ENCODE results near the gene DUS1L. TPM values are rescaled to one million over a fixed set of nuclear protein-coding genes. Genes with fewer than 3 reads are reported as not detected.

Gene DUS1L
- total and polyA plus RNA-seq, 5 donors, result 51.3 to 82.1 (median 60.0) TPM

DNA sequence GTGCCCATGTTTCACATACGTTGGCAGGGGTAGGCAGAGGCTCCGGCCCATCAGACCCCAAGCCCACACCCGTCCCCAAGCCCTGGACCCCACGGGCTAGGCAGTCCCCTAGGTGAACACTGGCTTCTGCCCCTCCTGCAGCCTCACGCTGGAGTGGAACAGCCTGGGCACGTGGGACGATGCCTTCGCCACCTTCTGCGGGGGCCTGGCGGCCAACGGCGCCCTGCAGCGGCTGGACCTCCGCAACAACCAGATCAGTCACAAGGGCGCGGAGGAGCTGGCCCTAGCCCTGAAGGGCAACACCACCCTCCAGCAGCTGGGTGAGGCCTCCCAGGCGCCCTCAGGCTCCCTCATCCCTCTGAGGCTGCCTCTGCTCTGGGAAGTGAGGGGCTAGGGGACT, 40.7 kb downstream of the DUS1L start:
- no peak for DNase-seq
- intact Hi-C loops (cut with DNase I), result loop anchor here in 3 of 4 donors (5.0 kb wide), 3 partner anchors 63 to 127 kb away; partner anchors contain the start of gene NOTUM (in 1 of the 3)
- Histone ChIP-seq H3K4me3 (ENCODE audit: low read length) (no peak overlapping the region), H3K9me3 (ENCODE audit: control insufficient read depth, low read length) (no peaks in the 10 kb centered on the region), H3K4me1 (ENCODE audit: control insufficient read depth, insufficient read depth, low read length) (peaks cover 3% of the 10 kb centered on the region), H3K27ac (ENCODE audit: low read length) (no peak overlapping the region), H3K27me3 (ENCODE audit: control insufficient read depth, insufficient read depth) (no peaks in the 10 kb centered on the region)
- 96% methylated on average over 17 of the region's 17 CpGs for WGBS
- ATAC-seq, result no peak

DNA sequence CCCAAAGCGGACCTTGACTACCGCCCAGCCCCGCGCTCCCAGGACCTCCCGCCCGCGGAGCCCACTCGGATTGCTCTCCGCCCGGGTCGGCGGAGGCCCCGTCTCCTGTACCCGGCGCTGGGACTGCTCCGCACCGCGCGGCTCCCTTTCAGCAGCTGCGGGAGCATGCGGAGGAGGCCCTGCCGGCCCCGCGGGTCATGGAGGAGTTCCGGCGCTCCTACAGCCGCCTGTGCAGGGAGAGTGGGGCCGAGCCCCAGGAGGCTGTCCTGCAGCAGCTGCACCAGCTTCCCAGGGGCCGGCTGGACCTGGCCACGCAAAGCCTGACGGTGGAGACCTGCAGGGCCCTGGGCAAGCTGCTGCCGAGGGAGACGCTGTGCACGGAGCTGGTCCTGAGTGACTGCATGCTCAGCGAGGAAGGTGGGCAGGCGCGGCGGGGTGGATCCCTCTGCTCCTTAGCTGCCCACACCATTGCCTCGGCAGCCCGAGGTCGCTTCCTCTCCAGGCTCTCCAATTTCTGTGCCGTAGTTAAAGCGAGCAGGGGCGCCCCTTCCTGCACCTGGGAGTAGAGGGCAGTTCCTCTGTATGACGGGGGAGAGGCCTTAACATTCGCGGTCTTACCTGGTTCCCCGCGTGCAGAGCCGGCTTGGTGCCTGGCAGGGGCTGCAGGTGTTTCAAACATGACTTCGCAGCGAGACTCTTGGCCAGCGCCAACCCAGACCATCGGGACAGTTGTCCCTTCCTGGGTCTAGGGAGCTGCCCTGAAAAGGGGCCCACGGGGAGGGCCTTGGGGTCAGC, 42.0 kb downstream of the DUS1L start:
- H3K27ac ChIP-seq (ENCODE audit: low read length), result no peak overlapping the region
- H3K9me3 ChIP-seq (ENCODE audit: control insufficient read depth, low read length), result no peaks in the 10 kb centered on the region
- H3K27me3 ChIP-seq (ENCODE audit: control insufficient read depth, insufficient read depth), result no peaks in the 10 kb centered on the region
- H3K4me3 ChIP-seq (ENCODE audit: low read length), result peak overlapping the region; percentile 75
- no peak for DNase-seq
- intact Hi-C loops (cut with DNase I), result loop anchor here in 2 of 4 donors (5.0 kb wide), 2 partner anchors 61 to 66 kb away; partner anchors contain the start of gene NOTUM (in 1 of the 2)
- 7% methylated on average over 55 of the region's 55 CpGs for WGBS
- ATAC-seq, result peak in 1 of 2 donors; percentile 1
- H3K4me1 ChIP-seq (ENCODE audit: control insufficient read depth, insufficient read depth, low read length), result peaks cover 3% of the 10 kb centered on the region

DNA sequence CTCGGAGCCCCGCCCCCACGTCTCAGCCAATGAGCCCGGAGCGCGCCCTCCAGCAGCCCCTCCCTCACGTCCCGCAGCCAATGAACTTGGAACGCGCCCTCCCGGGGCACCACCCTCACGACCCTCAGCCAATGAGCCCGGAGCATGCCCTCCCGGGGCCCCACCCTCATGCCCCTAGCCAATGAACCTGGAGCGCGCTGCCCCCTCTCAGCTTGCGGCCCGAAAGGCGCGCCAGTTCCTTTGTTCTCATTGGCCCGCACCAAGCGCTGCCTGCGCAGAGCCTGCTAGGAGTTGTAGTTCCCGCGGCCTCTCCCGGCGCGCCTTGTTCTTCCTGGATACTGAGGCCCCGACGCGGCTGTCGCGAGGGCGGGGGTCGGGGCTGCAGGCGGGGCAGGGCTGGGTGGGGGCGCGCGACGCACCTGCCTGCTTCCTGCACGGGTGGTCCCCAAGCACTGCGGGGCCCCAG, 42.6 kb downstream of the DUS1L start, which contains the start of gene LRRC45:
Gene LRRC45 (plus strand): TSS at position 325 of the 466 bp plus-strand sequence. CDS start 339 bp downstream, outside the sequence.
- peak; percentile 100 for DNase-seq
- under 1% methylated on average over 42 of the region's 42 CpGs for WGBS
- Histone ChIP-seq H3K9me3 (ENCODE audit: control insufficient read depth, low read length) (no peaks in the 10 kb centered on the region), H3K4me1 (ENCODE audit: control insufficient read depth, insufficient read depth, low read length) (peaks cover 3% of the 10 kb centered on the region), H3K27ac (ENCODE audit: low read length) (peak within 1 kb of the TSS; percentile 31), H3K27me3 (ENCODE audit: control insufficient read depth, insufficient read depth) (no peaks in the 10 kb centered on the region), H3K4me3 (ENCODE audit: low read length) (peak within 1 kb of the TSS; percentile 75)
- ATAC-seq, result peak; percentile 96
- intact Hi-C loops (cut with DNase I), result loop anchor here in 2 of 4 donors (5.0 kb wide), 2 partner anchors 61 to 66 kb away; partner anchors contain the start of gene NOTUM (in 1 of the 2)

DNA sequence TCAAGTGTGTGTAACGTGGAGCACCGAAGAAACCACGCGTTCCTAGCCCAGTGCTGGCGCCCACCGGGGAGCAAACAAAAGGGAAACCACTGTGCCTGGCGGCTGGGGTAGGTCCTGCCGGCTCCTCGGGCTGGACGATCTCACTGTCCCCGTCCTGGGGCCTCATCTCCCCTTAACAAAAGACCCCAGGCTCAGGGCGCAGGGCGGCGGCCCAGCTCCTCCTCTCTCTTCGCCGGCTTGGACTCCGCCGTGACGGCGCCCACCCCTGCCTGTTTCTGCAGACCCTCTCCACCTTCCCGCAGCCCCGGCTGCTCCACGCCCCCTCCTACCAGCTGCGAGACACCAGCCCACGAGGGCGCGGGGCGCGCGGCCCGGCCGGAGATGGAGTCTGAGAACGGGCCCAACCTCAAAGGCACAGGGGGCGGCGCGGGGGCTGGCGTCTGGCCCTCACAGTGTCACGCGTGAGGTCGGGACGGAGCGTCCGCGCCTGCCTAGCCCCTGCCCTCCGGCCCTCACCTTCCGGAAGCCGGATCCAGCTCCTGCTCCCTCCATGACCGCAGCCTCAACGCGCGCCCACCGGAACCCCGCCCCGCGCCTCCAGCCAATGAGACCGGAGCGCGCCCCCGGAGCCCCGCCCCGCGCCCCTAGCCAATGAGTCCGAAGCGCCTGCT, 43.2 kb downstream of the DUS1L start, which contains the start of gene CENPX:
Gene CENPX (minus strand): TSS at position 569 of the 671 bp plus-strand sequence. CDS start 17 bp downstream, at position 552.
- Histone ChIP-seq H3K4me3 (ENCODE audit: low read length) (peak within 1 kb of the TSS; percentile 75), H3K9me3 (ENCODE audit: control insufficient read depth, low read length) (no peaks in the 10 kb centered on the region), H3K27me3 (ENCODE audit: control insufficient read depth, insufficient read depth) (no peaks in the 10 kb centered on the region), H3K27ac (ENCODE audit: low read length) (peak within 1 kb of the TSS; percentile 31), H3K4me1 (ENCODE audit: control insufficient read depth, insufficient read depth, low read length) (peaks cover 3% of the 10 kb centered on the region)
- intact Hi-C loops (cut with DNase I), result loop anchor here in 2 of 4 donors (5.0 kb wide), 2 partner anchors 60 to 65 kb away; partner anchors contain the start of gene NOTUM (in 1 of the 2)
- ATAC-seq, result no peak
- no peak for DNase-seq
- under 1% methylated on average over 64 of the region's 64 CpGs for WGBS

DNA sequence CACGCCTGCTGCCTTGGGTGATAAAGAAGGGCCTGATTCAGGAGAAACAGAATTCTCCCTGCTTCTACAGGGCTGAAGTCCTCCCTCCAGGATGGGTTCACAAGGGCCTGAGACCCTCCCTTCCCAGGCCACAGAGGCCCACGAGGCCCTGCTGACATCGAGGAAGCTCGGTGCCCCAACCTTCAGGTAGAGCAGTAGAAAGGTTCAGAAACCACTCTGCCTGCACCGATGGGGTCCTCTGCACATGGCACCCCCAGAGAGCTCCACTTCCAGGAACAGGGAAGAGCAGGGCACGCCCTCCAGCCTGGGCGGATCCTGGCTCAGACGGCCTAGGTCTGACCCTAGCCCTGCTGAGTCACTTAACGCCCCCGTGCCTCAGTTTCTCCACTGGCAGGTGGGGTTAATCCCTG, 43.7 kb downstream of the DUS1L start:
- Histone ChIP-seq H3K27ac (ENCODE audit: low read length) (no peak overlapping the region), H3K27me3 (ENCODE audit: control insufficient read depth, insufficient read depth) (no peaks in the 10 kb centered on the region), H3K4me3 (ENCODE audit: low read length) (peak overlapping the region; percentile 75), H3K4me1 (ENCODE audit: control insufficient read depth, insufficient read depth, low read length) (peaks cover 3% of the 10 kb centered on the region), H3K9me3 (ENCODE audit: control insufficient read depth, low read length) (no peaks in the 10 kb centered on the region)
- DNase-seq (no peak), ATAC-seq (no peak)
- WGBS, result 7% methylated on average over 10 of the region's 10 CpGs
- intact Hi-C loops (cut with DNase I), result loop anchor here in 3 of 4 donors (1.0 to 5.0 kb wide), 3 partner anchors 60 to 65 kb away; partner anchors contain the start of gene NOTUM (in 1 of the 3)

DNA sequence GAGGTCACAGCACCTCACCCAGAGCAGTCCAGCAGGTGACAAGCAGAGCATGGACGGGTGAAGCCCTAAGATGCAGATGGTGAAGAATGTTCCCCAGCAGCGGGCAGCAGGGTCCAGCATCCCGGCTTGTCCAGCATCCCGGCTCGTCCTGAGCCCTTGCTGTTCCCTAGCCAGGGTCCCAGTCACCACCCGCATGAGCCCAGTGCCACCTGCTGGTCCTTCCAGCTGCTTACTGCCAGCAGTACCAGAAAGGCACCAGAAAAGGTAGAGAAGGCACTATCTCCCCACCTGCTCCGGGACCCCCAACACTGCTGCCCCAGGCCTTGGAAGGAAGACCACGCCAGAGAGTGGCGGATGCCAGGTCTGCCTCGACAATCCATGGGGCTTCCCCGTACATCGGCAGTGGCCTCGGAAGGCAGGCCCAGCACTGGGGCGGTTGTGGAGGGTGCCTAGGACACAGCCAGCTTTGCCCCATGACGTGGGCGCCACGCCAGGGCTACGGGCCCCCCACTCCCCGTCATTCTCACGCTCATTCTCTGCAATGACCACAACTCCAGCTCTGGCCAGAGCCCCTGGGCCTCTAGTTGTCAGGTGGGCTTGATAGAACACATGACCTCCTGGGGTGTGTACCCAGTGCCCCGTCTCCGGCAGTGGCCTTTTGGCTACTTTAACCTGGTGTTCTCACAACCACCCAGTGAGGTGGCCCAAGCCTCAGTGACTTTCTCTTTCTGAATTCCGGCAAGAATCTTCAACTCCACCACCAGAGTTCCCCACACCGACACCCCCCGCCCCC, 44.3 kb downstream of the DUS1L start:
- no peak overlapping the region for H3K4me3 ChIP-seq (ENCODE audit: low read length)
- no peak overlapping the region for H3K27ac ChIP-seq (ENCODE audit: low read length)
- no peaks in the 10 kb centered on the region for H3K9me3 ChIP-seq (ENCODE audit: control insufficient read depth, low read length)
- intact Hi-C loops (cut with DNase I), result loop anchor here in 3 of 4 donors (1.0 to 5.0 kb wide), 3 partner anchors 59 to 64 kb away; partner anchors contain the start of gene NOTUM (in 1 of the 3)
- 40% methylated on average over 25 of the region's 25 CpGs for WGBS
- ATAC-seq (no peak), DNase-seq (peak; percentile 74 to 91 (median 90))
- H3K4me1 ChIP-seq (ENCODE audit: control insufficient read depth, insufficient read depth, low read length), result peaks cover 3% of the 10 kb centered on the region
- H3K27me3 ChIP-seq (ENCODE audit: control insufficient read depth, insufficient read depth), result no peaks in the 10 kb centered on the region

DNA sequence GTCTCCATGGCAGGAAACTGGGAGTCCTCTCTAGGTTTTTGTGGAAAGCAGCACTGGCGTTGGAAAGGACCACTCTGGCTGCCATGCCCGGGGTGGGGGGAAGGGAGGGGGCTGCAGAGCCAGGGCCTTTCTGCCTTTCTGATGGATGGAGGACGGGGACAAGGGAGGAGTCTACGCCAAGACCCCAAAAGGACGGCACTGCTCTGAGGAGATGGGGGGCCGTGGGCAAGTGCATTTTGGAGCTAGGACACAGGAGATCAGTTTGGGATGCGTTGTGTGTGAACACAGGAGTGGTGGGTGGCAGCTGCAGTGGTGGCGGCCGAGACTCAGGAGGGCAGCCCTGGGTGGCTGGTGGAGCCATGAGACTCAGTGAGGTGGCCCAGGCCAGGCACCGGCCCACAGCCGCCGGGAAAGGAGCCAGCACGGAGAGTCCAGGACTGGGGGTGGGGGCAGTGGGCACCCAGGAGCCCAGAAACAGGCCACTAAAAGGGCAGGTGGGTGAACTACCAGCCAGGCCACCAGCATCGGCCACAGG, 45.0 kb downstream of the DUS1L start:
- H3K4me3 ChIP-seq (ENCODE audit: low read length), result no peak overlapping the region
- H3K4me1 ChIP-seq (ENCODE audit: control insufficient read depth, insufficient read depth, low read length), result peaks cover 3% of the 10 kb centered on the region
- ATAC-seq (no peak), DNase-seq (no peak)
- no peaks in the 10 kb centered on the region for H3K27me3 ChIP-seq (ENCODE audit: control insufficient read depth, insufficient read depth)
- WGBS, result 77% methylated on average over 14 of the region's 14 CpGs
- intact Hi-C loops (cut with DNase I), result loop anchor here in 3 of 4 donors (1.0 to 5.0 kb wide), 3 partner anchors 58 to 63 kb away; partner anchors contain the start of gene NOTUM (in 1 of the 3)
- H3K9me3 ChIP-seq (ENCODE audit: control insufficient read depth, low read length), result no peaks in the 10 kb centered on the region
- H3K27ac ChIP-seq (ENCODE audit: low read length), result no peak overlapping the region

DNA sequence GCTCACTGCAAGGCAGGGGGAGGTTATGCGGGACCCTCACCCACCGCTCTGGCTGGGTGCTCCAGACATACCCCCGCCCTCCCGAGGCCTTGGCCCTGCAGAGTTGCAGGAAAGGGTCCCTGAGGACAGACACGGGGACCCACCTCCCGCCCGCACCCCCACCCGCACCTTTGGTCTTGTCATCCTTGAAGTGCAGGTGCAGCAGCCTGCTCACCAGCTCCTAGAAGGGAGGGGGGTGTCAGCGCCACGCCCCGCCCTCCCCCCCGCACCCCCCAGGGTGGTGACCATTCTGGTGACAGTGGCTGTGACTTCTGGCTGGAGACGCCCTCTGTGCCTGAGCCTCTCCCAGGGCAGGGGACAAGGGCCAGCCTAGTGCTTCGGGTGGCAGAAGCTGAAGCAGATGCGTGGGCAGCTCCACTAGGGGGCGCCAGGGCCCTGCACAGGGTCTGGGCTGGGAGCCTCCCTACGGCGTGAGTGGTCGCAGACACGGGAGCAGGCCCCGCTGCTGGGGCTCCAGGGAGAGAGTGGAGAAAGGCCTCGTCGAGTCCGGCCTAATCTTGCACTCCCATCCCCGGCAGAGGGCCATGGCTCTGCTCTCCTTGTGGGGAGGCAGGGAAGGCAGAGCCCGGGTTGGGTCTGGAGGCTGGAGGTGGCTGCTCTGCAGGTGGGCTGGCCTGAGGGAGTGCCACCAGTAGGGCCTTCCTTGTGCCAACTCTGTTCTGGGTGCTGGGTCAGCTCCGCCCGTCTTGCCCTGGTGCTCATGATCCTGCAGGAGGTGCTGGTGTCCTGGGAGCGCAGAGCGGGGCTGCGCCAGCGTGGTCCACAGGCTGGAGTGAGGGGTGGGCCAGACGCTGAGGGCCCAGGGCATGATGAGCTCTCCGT, 45.7 kb downstream of the DUS1L start:
- 62% methylated on average over 34 of the region's 34 CpGs for WGBS
- no peaks in the 10 kb centered on the region for H3K9me3 ChIP-seq (ENCODE audit: control insufficient read depth, low read length)
- ATAC-seq (no peak), DNase-seq (peak in 2 of 3 donors; percentile 63 to 80)
- intact Hi-C loops (cut with DNase I), result loop anchor here in 3 of 4 donors (5.0 kb wide), 2 partner anchors 58 to 63 kb away; partner anchors contain the start of gene NOTUM (in 2 of the 3)
- H3K27me3 ChIP-seq (ENCODE audit: control insufficient read depth, insufficient read depth), result no peaks in the 10 kb centered on the region
- H3K4me1 ChIP-seq (ENCODE audit: control insufficient read depth, insufficient read depth, low read length), result peaks cover 3% of the 10 kb centered on the region
- no peak overlapping the region for H3K4me3 ChIP-seq (ENCODE audit: low read length)
- no peak overlapping the region for H3K27ac ChIP-seq (ENCODE audit: low read length)

DNA sequence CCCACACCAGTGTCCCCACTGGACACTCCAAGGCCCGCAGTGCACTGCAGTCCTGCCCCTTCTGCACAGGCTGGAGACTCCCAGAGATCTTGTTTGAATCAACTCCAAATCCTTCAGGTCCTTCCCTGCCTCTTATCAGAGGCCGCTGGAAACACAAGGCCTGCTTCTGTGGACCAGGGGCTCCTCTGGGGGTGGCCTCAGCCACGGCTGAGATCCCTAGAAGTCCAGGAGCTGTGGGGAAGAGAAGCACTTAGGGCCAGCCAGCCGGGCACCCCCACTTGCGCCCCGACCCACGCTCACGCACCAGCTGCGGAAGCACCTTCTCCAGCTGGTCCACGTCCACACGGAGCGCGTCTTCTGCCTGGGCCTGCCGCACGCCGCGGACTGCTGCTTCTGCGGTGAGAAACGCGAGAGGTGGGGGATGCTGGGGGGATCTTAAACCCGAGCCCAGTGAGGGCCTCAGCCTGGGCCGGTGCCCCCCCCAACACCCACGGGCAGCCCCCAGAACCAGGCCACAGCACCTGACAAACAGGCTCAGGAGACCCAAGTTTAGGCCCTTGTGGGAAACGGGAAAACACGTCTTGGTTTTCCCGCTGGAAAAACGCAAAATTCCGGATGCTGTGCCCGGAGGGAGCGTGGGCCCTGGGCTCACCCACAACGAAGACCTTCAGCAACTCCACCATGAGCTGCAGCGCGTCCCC, 46.5 kb downstream of the DUS1L start:
- DNase-seq (no peak), ATAC-seq (no peak)
- H3K4me1 ChIP-seq (ENCODE audit: control insufficient read depth, insufficient read depth, low read length), result peaks cover 3% of the 10 kb centered on the region
- no peaks in the 10 kb centered on the region for H3K27me3 ChIP-seq (ENCODE audit: control insufficient read depth, insufficient read depth)
- H3K9me3 ChIP-seq (ENCODE audit: control insufficient read depth, low read length), result no peaks in the 10 kb centered on the region
- intact Hi-C loops (cut with DNase I), result loop anchor here in 1 of 4 donors (5.0 kb wide), 1 partner anchor 57 kb away; the partner anchor contains the start of gene NOTUM
- WGBS, result 86% methylated on average over 33 of the region's 33 CpGs
- H3K4me3 ChIP-seq (ENCODE audit: low read length), result no peak overlapping the region
- H3K27ac ChIP-seq (ENCODE audit: low read length), result no peak overlapping the region

Measured in right cardiac atrium (tissue), 5 donors.